Keratinocyte (primary cell): Measurements from ENCODE around the gene CRAMP1. TPM values are rescaled to one million over a fixed set of nuclear protein-coding genes. Genes with fewer than 3 reads are reported as not detected.

Source experiments
- DNase-seq: peaks from one replicate; pipeline ENCODE4 v3.0.0-alpha.2; 2011; ENCODE audit warnings: low read depth, missing footprints, low spot score
- FAIRE-seq: peaks from 2 replicates; lab custom pipeline; 2011; peaks lifted over from hg19 to GRCh38; lab: Jason Lieb, UNC
- H2AFZ ChIP-seq: 2 replicates; pipeline ENCODE4 v1.6.0; 2012; ENCODE audit warnings: low read length, control low read depth, inconsistent platforms; ENCODE audit not compliant: control insufficient read depth
- H3K27ac ChIP-seq: 2 replicates; pipeline ENCODE4 v1.5.1; 2011; ENCODE audit warnings: low read length; ENCODE audit not compliant: control insufficient read depth, insufficient read depth
- H3K27me3 ChIP-seq: 3 replicates; pipeline ENCODE4 v1.6.0; 2011; ENCODE audit warnings: low read length; ENCODE audit not compliant: control insufficient read depth, insufficient read depth; ENCODE audit errors: extremely low read depth
- H3K36me3 ChIP-seq, 2 experiments: 2 replicates in 1 of 2; 3 replicates in 1 of 2; pipeline ENCODE4 v1.5.1; 2011; ENCODE audit warnings: low read length in 2 of 2, mild to moderate bottlenecking in 1 of 2; ENCODE audit not compliant: control insufficient read depth in 2 of 2, insufficient read depth in 2 of 2; ENCODE audit errors: extremely low read depth in 1 of 2
- H3K4me1 ChIP-seq: 3 replicates; pipeline ENCODE4 v1.5.1; 2011; ENCODE audit warnings: low read length; ENCODE audit not compliant: control insufficient read depth, insufficient read depth; ENCODE audit errors: extremely low read depth
- H3K4me2 ChIP-seq: 3 replicates; pipeline ENCODE4 v1.6.0; 2011; ENCODE audit warnings: low read depth, low read length; ENCODE audit not compliant: control insufficient read depth, insufficient read depth; ENCODE audit errors: extremely low read depth
- H3K4me3 ChIP-seq, 3 experiments: fragments of 200-600 bp in 1 of 3; sonication (generic) in 1 of 3; 2 replicates in 2 of 3; 3 replicates in 1 of 3; pipeline ENCODE4 v1.5.1; 2011 to 2016; ENCODE audit warnings: low read length in 3 of 3, mild to moderate bottlenecking in 3 of 3, control low read depth in 2 of 3, inconsistent platforms in 1 of 3, low read depth in 1 of 3, mixed read lengths in 1 of 3, mixed run types in 1 of 3, moderate library complexity in 1 of 3; ENCODE audit not compliant: control insufficient read depth in 2 of 3, insufficient read depth in 2 of 3; ENCODE audit errors: extremely low read depth in 1 of 3
- H3K79me2 ChIP-seq: 2 replicates; pipeline ENCODE4 v1.6.0; 2012; ENCODE audit warnings: low read length; ENCODE audit not compliant: control insufficient read depth, insufficient read depth
- H3K9ac ChIP-seq: 3 replicates; pipeline ENCODE4 v1.6.0; 2011; ENCODE audit warnings: low read length; ENCODE audit not compliant: control insufficient read depth, insufficient read depth; ENCODE audit errors: extremely low read depth
- H3K9me1 ChIP-seq: 3 replicates; pipeline ENCODE4 v1.6.0; 2011; ENCODE audit warnings: low read length; ENCODE audit not compliant: control insufficient read depth, insufficient read depth; ENCODE audit errors: extremely low read depth
- H3K9me3 ChIP-seq: 2 replicates; pipeline ENCODE4 v1.5.1; 2012; ENCODE audit warnings: low read depth, low read length; ENCODE audit not compliant: control insufficient read depth
- H4K20me1 ChIP-seq: 3 replicates; pipeline ENCODE4 v1.6.0; 2011; ENCODE audit warnings: low read length; ENCODE audit not compliant: control insufficient read depth, insufficient read depth; ENCODE audit errors: extremely low read depth
- EZH2 ChIP-seq: IDR thresholded peaks from one replicate; pipeline ENCODE4 v1.6.1; 2012; ENCODE audit warnings: inconsistent platforms, mild to moderate bottlenecking, low read length, moderate library complexity
- dilution Hi-C: fragments of 300-500 bp; cut with MboI; formaldehyde crosslinking; loops from one replicate; pipeline ENCODE4 v1.7.0; 2020; ENCODE audit warnings: low sequenced_read_pairs; ENCODE audit not compliant: extremely low pct_ligation_motif_present
- polyA plus RNA-seq, 5 experiments: library from polyadenylated mRNA; depleted of rRNA in 3 of 5; stranded (reverse) in 3 of 5; stranded (forward) in 1 of 5; unstranded in 1 of 5; fragments of >200 nt; gene quantifications; 1 replicate in 1 of 5; 2 replicates in 3 of 5; 3 replicates in 1 of 5; pipeline versions ENCODE4 v1.2.1 to v1.2.3, GENCODE V29; 2011 to 2012; ENCODE audit warnings: missing spikeins in 2 of 5, low read depth in 1 of 5, low replicate concordance in 1 of 5
- TF ChIP-seq, protein P1 (sequence below), 3 experiments: IDR thresholded peaks in 1 of 3; conservative IDR thresholded peaks in 1 of 3; optimal IDR thresholded peaks in 1 of 3; 2 replicates in 2 of 3; 3 replicates in 1 of 3; pipeline versions ENCODE3 to v1.5.1; 2011; ENCODE audit warnings: low read length in 3 of 3, mild to moderate bottlenecking in 3 of 3, moderate library complexity in 2 of 3, control low read depth in 1 of 3, inconsistent platforms in 1 of 3; ENCODE audit not compliant: insufficient read depth in 2 of 3; ENCODE audit errors: extremely low read depth in 1 of 3

CRAMP1 gene
- polyA plus RNA-seq, 1 donor (not counting 4 experiments of a cell fraction or from before 2014, with no cell fraction given), result 6.5 TPM

DNA sequence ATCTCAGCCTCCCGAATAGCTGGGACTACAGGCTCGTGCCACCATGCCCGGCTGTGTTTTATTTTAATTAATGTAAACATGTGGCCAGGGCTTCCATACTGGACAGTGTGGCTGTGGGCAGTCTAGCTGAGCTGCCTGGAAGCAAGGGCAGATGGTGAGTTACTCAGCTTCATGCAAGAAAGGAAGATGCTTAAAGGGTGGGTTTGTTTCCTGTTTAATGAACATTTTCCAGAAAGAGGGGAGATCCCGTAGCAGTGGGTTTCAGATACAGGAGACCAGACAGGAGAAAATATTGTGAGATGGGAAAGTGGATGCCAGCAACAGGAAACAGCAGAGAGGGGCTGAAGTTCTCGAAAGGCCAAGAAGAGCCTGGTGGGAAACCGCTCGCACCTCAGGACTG lies 101.2 kb downstream of the CRAMP1 start:
- FAIRE-seq (no peak), DNase-seq (no peak)
- TF ChIP-seq EZH2, result no peak
- TF ChIP-seq, protein P1, sequence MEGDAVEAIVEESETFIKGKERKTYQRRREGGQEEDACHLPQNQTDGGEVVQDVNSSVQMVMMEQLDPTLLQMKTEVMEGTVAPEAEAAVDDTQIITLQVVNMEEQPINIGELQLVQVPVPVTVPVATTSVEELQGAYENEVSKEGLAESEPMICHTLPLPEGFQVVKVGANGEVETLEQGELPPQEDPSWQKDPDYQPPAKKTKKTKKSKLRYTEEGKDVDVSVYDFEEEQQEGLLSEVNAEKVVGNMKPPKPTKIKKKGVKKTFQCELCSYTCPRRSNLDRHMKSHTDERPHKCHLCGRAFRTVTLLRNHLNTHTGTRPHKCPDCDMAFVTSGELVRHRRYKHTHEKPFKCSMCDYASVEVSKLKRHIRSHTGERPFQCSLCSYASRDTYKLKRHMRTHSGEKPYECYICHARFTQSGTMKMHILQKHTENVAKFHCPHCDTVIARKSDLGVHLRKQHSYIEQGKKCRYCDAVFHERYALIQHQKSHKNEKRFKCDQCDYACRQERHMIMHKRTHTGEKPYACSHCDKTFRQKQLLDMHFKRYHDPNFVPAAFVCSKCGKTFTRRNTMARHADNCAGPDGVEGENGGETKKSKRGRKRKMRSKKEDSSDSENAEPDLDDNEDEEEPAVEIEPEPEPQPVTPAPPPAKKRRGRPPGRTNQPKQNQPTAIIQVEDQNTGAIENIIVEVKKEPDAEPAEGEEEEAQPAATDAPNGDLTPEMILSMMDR (optimal IDR thresholded peaks at IDR 0.05 in 1 of 3, IDR thresholded peaks at IDR 0.05 in 1 of 3, conservative IDR thresholded peaks at IDR 0.05 in 1 of 3; ENCODE audit: extremely low read depth in 1 of 3, insufficient read depth in 2 of 3, low read length in 3 of 3), result no peak
- dilution Hi-C loops, result no loop called here
- H3K79me2 ChIP-seq, result peaks cover 73% of the 10 kb centered on the region
- H3K4me1 ChIP-seq, result no peaks in the 10 kb centered on the region
- no peak overlapping the region for H2AFZ ChIP-seq
- H3K9ac ChIP-seq, result no peak overlapping the region
- peaks cover 3% of the 10 kb centered on the region for H4K20me1 ChIP-seq
- H3K9me1 ChIP-seq, result peaks cover 2% of the 10 kb centered on the region
- no peak overlapping the region for H3K4me2 ChIP-seq
- no peaks in the 10 kb centered on the region for H3K9me3 ChIP-seq
- no peaks in the 10 kb centered on the region for H3K27me3 ChIP-seq
- no peak overlapping the region for H3K27ac ChIP-seq
- no peak overlapping the region for H3K4me3 ChIP-seq
- H3K36me3 ChIP-seq, result peaks cover 0 to 7% of the 10 kb centered on the region in 2 experiments

DNA sequence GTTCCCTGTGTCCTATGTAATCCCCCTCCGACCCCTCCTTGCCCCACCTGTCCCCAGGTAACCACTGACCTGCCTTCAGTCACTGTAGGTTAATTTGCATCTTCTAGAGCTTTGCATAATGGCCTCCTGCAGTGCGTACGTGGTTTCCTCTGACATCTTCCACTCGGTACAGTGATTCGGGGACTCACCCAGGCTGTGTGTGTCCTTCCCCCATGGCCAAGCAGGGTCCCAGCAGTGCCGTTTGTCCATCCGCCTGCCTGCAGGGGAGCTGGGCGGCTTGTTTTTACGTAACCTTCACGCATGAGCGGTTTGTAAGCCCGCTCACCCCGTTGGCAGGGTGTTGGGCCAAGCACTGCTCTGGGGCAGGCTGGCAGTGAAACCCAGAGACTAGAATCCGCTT lies 101.8 kb downstream of the CRAMP1 start:
- no peaks in the 10 kb centered on the region for H3K27me3 ChIP-seq
- H3K4me3 ChIP-seq, result no peak overlapping the region
- H3K9me3 ChIP-seq, result no peaks in the 10 kb centered on the region
- H3K36me3 ChIP-seq, result peaks cover 0 to 7% of the 10 kb centered on the region in 2 experiments
- H3K27ac ChIP-seq, result no peak overlapping the region
- dilution Hi-C loops, result no loop called here
- FAIRE-seq (no peak), DNase-seq (no peak)
- no peak overlapping the region for H3K9ac ChIP-seq
- peaks cover 70% of the 10 kb centered on the region for H3K79me2 ChIP-seq
- TF ChIP-seq EZH2, result no peak
- TF ChIP-seq, protein P1 (optimal IDR thresholded peaks at IDR 0.05 in 1 of 3, IDR thresholded peaks at IDR 0.05 in 1 of 3, conservative IDR thresholded peaks at IDR 0.05 in 1 of 3; ENCODE audit: extremely low read depth in 1 of 3, insufficient read depth in 2 of 3, low read length in 3 of 3), result no peak
- no peaks in the 10 kb centered on the region for H3K4me1 ChIP-seq
- peaks cover 3% of the 10 kb centered on the region for H4K20me1 ChIP-seq
- no peak overlapping the region for H2AFZ ChIP-seq
- H3K9me1 ChIP-seq, result peaks cover 2% of the 10 kb centered on the region
- H3K4me2 ChIP-seq, result no peak overlapping the region
